ENCODE data around the gene STK40.

STK40 gene

GRCh38 chr1:36366091-36366661 lies 19.5 kb downstream of the STK40 start:
- TF ChIP-seq POLR2AphosphoS5 (IDR thresholded peaks at IDR 0.05; ENCODE audit: low read depth, low read length) (no peak), TAF1 (IDR thresholded peaks at IDR 0.05; ENCODE audit: low read depth, low read length) (no peak), POLR2A (IDR thresholded peaks at IDR 0.05; ENCODE audit: low read depth, low read length) (no peak), SPI1 (IDR thresholded peaks at IDR 0.05; ENCODE audit: low read depth, low read length) (no peak), POU2F2 (IDR thresholded peaks at IDR 0.05; ENCODE audit: low read depth, low read length) (no peak), PAX5 (IDR thresholded peaks at IDR 0.05; ENCODE audit: insufficient read depth, low read length, severe bottlenecking) (no peak)
- no peak for DNase-seq (ENCODE audit: insufficient read length, low spot score)
- FAIRE-seq = peak; percentile 87

GRCh38 chr1:36365381-36365780 lies 20.3 kb downstream of the STK40 start:
- no peak for FAIRE-seq
- DNase-seq (ENCODE audit: insufficient read length, low spot score) = no peak
- TF ChIP-seq SPI1 (IDR thresholded peaks at IDR 0.05; ENCODE audit: low read depth, low read length) (peak; percentile 94), TAF1 (IDR thresholded peaks at IDR 0.05; ENCODE audit: low read depth, low read length) (no peak)

GRCh38 chr1:36359911-36360550 lies 25.7 kb downstream of the STK40 start:
- TF ChIP-seq POLR2AphosphoS5 (IDR thresholded peaks at IDR 0.05; ENCODE audit: low read depth, low read length) (no peak), SPI1 (IDR thresholded peaks at IDR 0.05; ENCODE audit: low read depth, low read length) (no peak), POLR2A (IDR thresholded peaks at IDR 0.05; ENCODE audit: low read depth, low read length) (no peak), TAF1 (IDR thresholded peaks at IDR 0.05; ENCODE audit: low read depth, low read length) (no peak), PAX5 (IDR thresholded peaks at IDR 0.05; ENCODE audit: insufficient read depth, low read length, severe bottlenecking) (no peak), POU2F2 (IDR thresholded peaks at IDR 0.05; ENCODE audit: low read depth, low read length) (no peak)
- FAIRE-seq (peak; percentile 54), DNase-seq (ENCODE audit: insufficient read length, low spot score) (no peak)

- TF ChIP-seq POLR2A (IDR thresholded peaks at IDR 0.05; ENCODE audit: low read depth, low read length) (no peak), TAF1 (IDR thresholded peaks at IDR 0.05; ENCODE audit: low read depth, low read length) (no peak), PAX5 (IDR thresholded peaks at IDR 0.05; ENCODE audit: insufficient read depth, low read length, severe bottlenecking) (no peak), POU2F2 (IDR thresholded peaks at IDR 0.05; ENCODE audit: low read depth, low read length) (no peak)
- DNase-seq (ENCODE audit: insufficient read length, low spot score) (no peak), FAIRE-seq (no peak)
Measured at GRCh38 chr1:36359383-36359782, 26.3 kb downstream of the STK40 start.

- no peak for DNase-seq (ENCODE audit: insufficient read length, low spot score)
- TF ChIP-seq SPI1 (IDR thresholded peaks at IDR 0.05; ENCODE audit: low read depth, low read length) (no peak), PAX5 (IDR thresholded peaks at IDR 0.05; ENCODE audit: insufficient read depth, low read length, severe bottlenecking) (no peak), POLR2AphosphoS5 (IDR thresholded peaks at IDR 0.05; ENCODE audit: low read depth, low read length) (no peak), POLR2A (IDR thresholded peaks at IDR 0.05; ENCODE audit: low read depth, low read length) (no peak), POU2F2 (IDR thresholded peaks at IDR 0.05; ENCODE audit: low read depth, low read length) (no peak), TAF1 (IDR thresholded peaks at IDR 0.05; ENCODE audit: low read depth, low read length) (no peak)
- no peak for FAIRE-seq
Measured at GRCh38 chr1:36358514-36359084, 27.1 kb downstream of the STK40 start.

- TF ChIP-seq POLR2A (IDR thresholded peaks at IDR 0.05; ENCODE audit: low read depth, low read length) (no peak), POU2F2 (IDR thresholded peaks at IDR 0.05; ENCODE audit: low read depth, low read length) (no peak), TAF1 (IDR thresholded peaks at IDR 0.05; ENCODE audit: low read depth, low read length) (no peak), SPI1 (IDR thresholded peaks at IDR 0.05; ENCODE audit: low read depth, low read length) (no peak), PAX5 (IDR thresholded peaks at IDR 0.05; ENCODE audit: insufficient read depth, low read length, severe bottlenecking) (no peak), POLR2AphosphoS5 (IDR thresholded peaks at IDR 0.05; ENCODE audit: low read depth, low read length) (no peak)
- FAIRE-seq (no peak), DNase-seq (ENCODE audit: insufficient read length, low spot score) (no peak)
Measured at GRCh38 chr1:36355811-36356210, 29.9 kb downstream of the STK40 start.

- no peak for DNase-seq (ENCODE audit: insufficient read length, low spot score)
- TF ChIP-seq POLR2A (IDR thresholded peaks at IDR 0.05; ENCODE audit: low read depth, low read length) (no peak), POU2F2 (IDR thresholded peaks at IDR 0.05; ENCODE audit: low read depth, low read length) (no peak), PAX5 (IDR thresholded peaks at IDR 0.05; ENCODE audit: insufficient read depth, low read length, severe bottlenecking) (no peak), POLR2AphosphoS5 (IDR thresholded peaks at IDR 0.05; ENCODE audit: low read depth, low read length) (no peak), SPI1 (IDR thresholded peaks at IDR 0.05; ENCODE audit: low read depth, low read length) (no peak), TAF1 (IDR thresholded peaks at IDR 0.05; ENCODE audit: low read depth, low read length) (no peak)
- FAIRE-seq = no peak
Measured at GRCh38 chr1:36354486-36354885, 31.2 kb downstream of the STK40 start.

- FAIRE-seq (no peak), DNase-seq (ENCODE audit: insufficient read length, low spot score) (no peak)
Measured at GRCh38 chr1:36352910-36353878, 32.5 kb downstream of the STK40 start.

More at GRCh38 chr1:36352910-36353878, 32.5 kb downstream of the STK40 start:
- TF ChIP-seq TAF1 (IDR thresholded peaks at IDR 0.05; ENCODE audit: low read depth, low read length) (no peak), PAX5 (IDR thresholded peaks at IDR 0.05; ENCODE audit: insufficient read depth, low read length, severe bottlenecking) (no peak), POLR2AphosphoS5 (IDR thresholded peaks at IDR 0.05; ENCODE audit: low read depth, low read length) (no peak), POLR2A (IDR thresholded peaks at IDR 0.05; ENCODE audit: low read depth, low read length) (no peak), SPI1 (IDR thresholded peaks at IDR 0.05; ENCODE audit: low read depth, low read length) (no peak), POU2F2 (IDR thresholded peaks at IDR 0.05; ENCODE audit: low read depth, low read length) (no peak)

Data from GM12891 (cell line).